Measurements from ENCODE around the gene S100A11. TPM values are rescaled to one million over a fixed set of nuclear protein-coding genes. Genes with fewer than 3 reads are reported as not detected.

S100A11 gene
- total RNA-seq, 1 experiment from 2014 or later: 302 TPM

DNA sequence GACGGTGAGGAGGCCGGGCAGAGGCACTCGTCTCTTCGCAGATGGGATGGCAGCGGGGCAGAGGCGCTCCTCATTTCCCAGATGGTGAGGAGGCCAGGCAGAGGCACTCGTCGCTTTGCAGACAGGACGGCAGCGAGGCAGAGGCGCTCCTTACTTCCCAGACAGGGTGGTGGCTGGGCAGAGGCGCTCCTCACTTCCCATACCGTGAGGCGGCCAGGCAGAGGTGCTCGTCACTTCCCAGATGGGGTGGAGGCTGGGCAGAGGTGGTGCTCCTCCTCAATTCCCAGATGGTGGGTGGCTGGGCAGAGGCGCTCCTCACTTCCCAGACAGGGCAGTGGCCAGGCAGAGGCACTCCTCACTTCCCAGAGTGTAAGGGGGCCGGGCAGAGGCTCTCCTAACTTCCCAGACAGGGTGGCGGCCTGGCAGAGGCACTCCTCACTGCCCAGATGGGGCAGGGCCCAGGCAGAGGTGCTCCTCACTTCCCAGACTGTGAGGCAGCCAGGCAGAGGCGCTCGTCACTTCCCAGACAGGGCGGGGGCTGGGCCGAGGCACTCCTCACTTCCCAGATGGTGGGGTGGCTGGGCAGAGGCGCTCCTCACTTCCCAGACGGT is 42.1 kb upstream of the S100A11 start:
- Histone ChIP-seq H3K4me2 (ENCODE audit: insufficient read depth, insufficient read length, low read length) (no peak overlapping the region), H3K27me3 (ENCODE audit: insufficient read depth, low read length) (no peaks in the 10 kb centered on the region), H3K9ac (ENCODE audit: extremely low read depth, insufficient read length, low read length) (no peak overlapping the region), H3T11ph (ENCODE audit: low read length) (no peak overlapping the region), H4K8ac (replicated peaks; ENCODE audit: insufficient read length, low read depth, low read length) (no peak overlapping the region), H3K27ac (ENCODE audit: insufficient read length, low read depth, low read length) (no peak overlapping the region), H3K79me2 (ENCODE audit: insufficient read depth, low read length) (no peaks in the 10 kb centered on the region), H3K18ac (ENCODE audit: insufficient read length, low read depth, low read length) (no peak overlapping the region), H2AFZ (ENCODE audit: low read length) (no peak overlapping the region), H2BK20ac (ENCODE audit: low read depth, low read length, poor library complexity, severe bottlenecking) (no peak overlapping the region), H2BK120ac (ENCODE audit: low read depth, low read length, poor library complexity, severe bottlenecking) (no peak overlapping the region), H3K56ac (ENCODE audit: insufficient read length, low read depth, low read length) (no peak overlapping the region), H3K9me3 (ENCODE audit: control insufficient read depth, low read depth, low read length) (no peaks in the 10 kb centered on the region), H3K23me2 (ENCODE audit: insufficient read length, low read depth, low read length, poor library complexity, severe bottlenecking) (no peaks in the 10 kb centered on the region), H3K4ac (ENCODE audit: low read depth, low read length) (no peak overlapping the region), H3K79me1 (ENCODE audit: insufficient read depth, low read depth, low read length, poor library complexity, severe bottlenecking) (no peaks in the 10 kb centered on the region), H3K14ac (ENCODE audit: insufficient read depth, low read length) (no peak overlapping the region), H2BK5ac (ENCODE audit: insufficient read length, low read length) (no peak overlapping the region), H3K23ac (ENCODE audit: insufficient read length, low read depth, low read length) (no peak overlapping the region), H4K20me1 (ENCODE audit: control insufficient read depth, insufficient read depth, insufficient read length) (no peaks in the 10 kb centered on the region), H2AK5ac (ENCODE audit: insufficient read length, low read length) (no peak overlapping the region), H2BK12ac (ENCODE audit: insufficient read length, low read depth, low read length) (no peak overlapping the region), H4K5ac (ENCODE audit: insufficient read length, low read depth, low read length) (no peak overlapping the region), H4K91ac (ENCODE audit: insufficient read length, low read depth, low read length) (no peak overlapping the region), H2BK15ac (ENCODE audit: low read depth, low read length) (no peak overlapping the region), H3K4me1 (ENCODE audit: insufficient read depth, low read length) (no peaks in the 10 kb centered on the region)
- Mint-ChIP-seq H3K9me3 (peaks cover 42 to 82% of the 10 kb centered on the region in 2 experiments), H3K36me3 (ENCODE audit: insufficient read depth in 1 of 3, low read depth in 3 of 3) (peaks cover 0 to 7% (median 4%) of the 10 kb centered on the region in 3 experiments; a peak in 4 of 7 replicates), H3K27me3 (ENCODE audit: low read depth) (peaks cover 4% of the 10 kb centered on the region), H3K4me3 (no peak overlapping the region), H3K4me1 (no peaks in the 10 kb centered on the region), H3K27ac (no peak overlapping the region)
- WGBS (ENCODE audit: extremely low coverage, insufficient read length, low lambda C conversion rate): no CpG with 5 or more reads among the region's 24 CpGs
- no peak for DNase-seq
- TF ChIP-seq CTCF (conservative IDR thresholded peaks at IDR 0.05): no peak
